HG03460 (cell line): ENCODE results near the gene CAT.

Source experiments
- ATAC-seq: cut with Tn5 transposase; IDR thresholded peaks from one replicate; pipeline ENCODE4 v1.9.1; 2021; ENCODE audit not compliant: unreplicated experiment

Gene CAT

DNA sequence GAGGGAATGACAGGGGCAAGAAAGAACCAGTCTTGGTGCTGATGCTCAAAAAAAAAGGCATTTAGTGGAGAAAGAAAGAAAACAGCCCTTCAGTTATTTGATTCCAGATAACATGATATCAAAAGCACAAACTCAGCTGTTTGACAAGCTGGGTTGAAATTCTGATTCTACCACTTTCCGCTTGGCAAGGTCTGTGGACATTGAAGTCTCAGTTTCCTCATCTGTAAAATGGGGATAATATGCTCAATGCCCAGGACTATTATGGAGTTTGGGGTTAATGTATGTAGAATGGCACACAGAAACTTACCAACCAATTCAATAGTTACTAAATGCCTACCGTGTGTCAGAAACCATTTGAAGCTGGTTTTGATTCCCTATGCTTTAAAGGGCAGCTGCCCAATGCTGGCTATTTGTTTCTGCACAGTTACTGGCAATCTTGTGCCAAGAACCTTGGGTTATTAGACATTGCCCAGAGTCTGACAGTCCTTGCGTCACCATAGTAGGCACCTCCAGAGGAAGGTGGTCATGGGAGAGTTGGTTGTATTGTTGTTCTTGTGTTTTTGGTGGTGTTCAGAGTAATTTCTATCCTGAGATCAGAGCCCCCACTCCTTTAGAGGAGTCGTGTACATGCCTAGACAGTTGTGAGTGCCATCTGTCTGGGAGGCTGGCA, 55.3 kb downstream of the CAT start:
- no peak for ATAC-seq

DNA sequence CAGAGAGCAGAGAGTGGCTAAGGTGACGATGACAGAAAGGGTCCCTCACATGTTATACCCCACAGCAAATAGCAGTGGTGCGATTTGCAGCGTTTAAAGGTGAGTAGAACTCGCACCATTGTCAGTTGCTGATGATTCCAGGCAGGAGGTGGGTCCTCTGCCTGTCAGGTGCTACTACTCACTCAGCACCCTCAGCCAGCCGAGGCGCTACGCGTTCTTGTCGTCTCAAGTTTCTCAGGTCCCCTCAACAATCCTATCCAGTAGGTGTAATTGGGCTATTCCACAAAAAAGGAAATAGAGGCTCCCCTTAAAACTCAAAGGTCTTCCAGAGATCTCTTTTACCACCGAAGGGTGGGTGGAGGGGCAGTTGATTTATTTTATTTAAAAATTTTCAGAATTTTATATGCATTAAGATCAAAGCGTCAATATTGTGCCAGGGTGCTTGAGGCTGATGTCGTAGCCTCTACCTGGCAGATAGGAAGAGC, 56.5 kb downstream of the CAT start:
- ATAC-seq = no peak

DNA sequence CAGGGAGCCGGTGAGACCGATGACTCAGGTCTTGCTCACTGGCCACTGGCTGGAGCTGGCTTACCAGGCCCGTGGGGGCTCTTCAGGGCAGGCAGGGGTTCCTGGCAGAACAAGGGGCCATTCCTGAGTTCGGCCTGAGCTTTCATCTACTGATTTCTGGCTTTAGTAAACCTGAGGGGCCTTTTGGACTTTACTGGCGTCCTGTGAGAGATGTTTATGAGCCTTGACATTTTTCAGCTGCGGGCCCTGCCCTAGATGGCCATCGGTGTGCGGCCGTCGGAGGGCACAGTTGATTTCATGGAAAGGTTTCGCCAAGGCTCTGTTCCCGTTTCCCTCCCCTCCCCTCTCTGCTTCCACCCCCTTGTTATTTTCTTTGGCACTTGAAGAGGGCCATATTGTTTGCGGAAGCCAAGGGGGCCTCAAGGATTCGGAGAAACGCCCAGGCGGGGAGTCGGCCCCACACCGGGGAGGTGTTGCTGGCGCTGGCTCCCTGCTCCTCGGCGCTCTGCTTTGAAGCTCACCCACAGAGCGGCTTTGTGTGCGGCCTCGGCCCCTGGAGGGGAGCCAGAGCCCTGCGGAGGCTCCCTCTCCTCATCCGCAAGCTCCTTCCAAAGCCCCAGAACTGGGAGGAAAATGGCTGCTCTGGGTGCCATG, 57.1 kb downstream of the CAT start:
- ATAC-seq = no peak

DNA sequence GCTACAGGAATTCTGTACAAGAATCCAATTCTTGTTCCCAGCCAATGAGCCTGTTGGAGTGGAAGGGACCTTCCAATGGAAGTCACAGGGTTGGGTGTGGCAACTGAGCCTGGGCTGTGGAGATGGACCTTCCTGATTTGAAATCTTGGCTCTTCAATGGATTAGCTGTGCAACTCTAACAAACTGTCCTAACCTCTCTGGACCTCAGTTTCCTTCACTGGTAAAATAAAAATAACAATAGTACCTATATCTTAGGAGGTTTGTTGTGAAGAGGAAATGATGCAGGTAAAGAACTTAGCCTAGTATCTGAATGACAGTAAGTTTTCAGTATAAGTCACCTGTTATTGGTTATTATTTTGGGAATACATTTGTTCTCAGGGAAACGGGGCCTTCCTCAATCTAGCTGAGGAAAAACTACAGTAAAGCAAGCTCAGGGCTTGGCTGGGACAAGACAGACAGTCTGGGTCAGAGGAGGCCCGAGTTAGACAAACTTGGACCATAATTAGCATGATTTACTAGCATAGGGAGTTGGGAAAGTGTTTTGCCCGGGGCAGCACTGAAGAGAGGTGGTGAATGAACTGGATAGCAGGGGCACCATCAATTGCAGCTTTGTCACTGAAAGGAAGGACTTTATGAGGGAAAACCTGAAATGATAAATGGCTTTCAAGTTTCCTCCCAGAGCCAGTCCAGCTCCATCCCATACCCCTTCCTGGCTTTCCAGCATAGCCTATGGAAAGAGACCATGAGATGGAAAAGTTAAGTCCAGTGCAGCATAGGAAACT, 61.2 kb downstream of the CAT start:
- ATAC-seq = no peak

DNA sequence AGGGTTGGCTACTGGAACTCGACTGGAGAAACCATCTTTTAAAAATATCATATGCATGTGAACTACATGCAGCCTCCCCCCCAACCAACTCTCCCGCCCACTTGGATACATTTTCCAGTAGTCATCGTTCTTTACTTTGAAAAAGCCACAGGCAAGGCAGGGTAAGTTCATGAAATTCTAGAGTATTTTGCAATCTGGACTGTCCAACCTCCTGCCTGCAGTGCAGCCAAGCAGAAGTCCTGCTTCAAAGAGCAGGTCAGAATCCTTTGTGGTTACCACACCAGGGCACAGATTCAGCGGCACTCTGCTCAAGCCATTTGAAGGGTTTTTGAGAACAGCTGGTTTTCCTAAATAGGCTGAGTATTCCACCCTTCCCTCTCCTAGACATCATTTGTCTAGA, 62.8 kb downstream of the CAT start:
- ATAC-seq = no peak

DNA sequence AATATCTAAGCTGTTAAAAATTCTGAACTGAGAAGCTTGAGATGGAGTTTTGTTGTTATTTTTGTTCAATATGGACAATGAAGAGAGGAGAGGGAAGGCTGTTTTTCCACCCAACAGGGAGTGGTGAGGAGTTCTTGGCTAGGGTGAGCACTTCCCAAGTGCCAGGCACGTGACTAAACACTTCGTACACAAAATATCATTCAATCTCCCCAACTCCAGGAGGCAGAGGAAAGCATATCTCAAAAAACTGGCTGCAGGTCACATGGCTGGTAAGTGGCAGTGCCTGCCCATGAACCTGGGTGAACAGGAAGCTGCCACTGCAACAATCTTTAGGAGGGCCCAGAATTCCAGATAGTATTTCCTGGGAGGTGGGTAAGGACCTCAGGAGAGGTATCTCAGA, 63.2 kb downstream of the CAT start:
- ATAC-seq = no peak

DNA sequence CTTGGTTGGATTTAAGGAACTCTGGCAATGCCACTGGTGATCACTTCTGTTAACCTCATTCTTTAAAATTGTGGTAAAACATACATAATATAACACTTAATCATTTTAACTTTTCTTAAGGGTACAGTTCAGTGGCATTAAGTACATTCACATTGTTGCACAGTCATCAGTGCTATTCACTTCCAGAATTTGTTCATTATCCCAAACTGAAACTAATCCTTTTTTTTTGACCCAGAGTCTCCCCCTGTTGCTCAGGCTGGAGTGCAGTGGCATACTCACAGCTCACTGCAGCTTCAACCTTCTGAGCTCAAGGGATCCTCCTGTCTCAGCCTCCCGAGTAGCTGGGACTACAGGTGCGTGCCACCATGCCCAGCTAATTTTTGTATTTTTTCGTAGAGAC, 64.2 kb downstream of the CAT start:
- no peak for ATAC-seq

DNA sequence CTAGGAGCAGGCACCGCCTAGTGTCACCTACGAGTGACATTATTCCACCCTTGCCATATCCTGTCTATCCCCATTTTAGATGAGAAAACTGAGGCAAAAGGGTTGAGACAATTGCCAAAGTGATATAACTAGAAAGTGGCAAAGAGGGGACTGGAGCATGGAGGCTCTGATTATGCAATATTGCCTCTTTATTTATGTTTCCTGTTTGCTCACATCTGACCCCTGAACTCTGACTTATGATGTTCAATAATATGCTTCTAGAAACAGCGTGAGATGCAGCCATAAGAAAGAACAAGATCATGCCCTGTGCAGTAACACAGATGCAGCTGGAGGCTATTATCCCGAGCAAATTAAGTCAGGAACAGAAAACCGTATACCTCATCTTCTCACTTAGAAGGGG, 67.1 kb downstream of the CAT start:
- ATAC-seq = no peak

DNA sequence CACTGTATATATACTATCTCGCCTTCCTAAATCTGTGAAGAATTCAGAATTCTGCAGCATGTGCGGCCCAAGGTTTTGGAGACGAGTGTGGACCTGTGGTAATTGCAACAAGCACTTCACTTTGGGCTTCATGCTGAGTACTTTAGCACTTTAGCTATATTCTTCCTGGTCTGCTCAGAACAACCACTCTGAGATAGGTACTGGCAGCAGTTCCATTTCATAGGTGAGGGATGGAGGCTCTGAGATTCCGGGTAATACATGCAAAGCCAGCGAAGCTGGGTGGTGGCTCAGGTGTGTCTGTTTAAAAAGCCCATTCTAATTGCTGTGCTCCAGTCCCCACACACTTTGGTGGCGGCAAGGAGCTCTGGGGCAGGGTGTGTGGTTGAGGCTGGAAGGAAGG, 68.4 kb downstream of the CAT start:
- ATAC-seq = no peak

DNA sequence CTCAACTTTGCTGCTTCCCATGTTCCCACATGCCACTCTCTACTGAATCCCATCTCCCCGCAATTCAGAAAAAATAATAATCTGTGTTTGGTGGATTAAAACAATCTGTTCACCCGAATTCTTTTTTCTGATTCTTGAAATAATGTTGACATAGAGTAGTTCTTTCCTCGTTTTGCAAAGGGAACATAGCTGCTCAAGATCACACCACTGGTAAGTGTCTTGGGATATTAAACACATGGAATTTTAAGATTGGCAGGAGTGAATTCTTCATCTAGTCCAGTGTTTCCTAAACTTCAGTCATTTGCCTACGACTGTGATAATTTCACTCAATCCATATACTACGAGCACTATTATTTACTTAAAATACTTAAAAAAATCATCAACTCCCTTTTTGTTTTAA, 68.9 kb downstream of the CAT start:
- no peak for ATAC-seq

DNA sequence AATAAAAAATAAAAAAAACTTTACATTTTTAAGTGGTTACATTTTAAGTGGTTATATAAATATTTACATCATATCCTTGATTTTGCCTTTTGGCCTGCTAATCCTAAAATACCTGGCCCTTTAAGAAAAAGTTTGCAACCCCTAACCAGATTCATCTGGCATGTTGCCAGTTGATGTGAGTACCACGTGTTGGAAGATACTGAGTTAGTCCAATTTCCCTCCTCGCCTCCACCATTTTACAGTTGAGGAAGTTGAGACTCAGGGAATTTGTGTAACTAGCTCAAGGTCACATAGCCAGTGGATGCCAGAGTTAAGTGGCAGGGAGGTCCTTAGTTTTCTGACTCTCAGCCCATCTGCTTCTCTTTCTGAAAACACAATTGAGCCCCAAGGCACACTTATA, 69.8 kb downstream of the CAT start:
- no peak for ATAC-seq

DNA sequence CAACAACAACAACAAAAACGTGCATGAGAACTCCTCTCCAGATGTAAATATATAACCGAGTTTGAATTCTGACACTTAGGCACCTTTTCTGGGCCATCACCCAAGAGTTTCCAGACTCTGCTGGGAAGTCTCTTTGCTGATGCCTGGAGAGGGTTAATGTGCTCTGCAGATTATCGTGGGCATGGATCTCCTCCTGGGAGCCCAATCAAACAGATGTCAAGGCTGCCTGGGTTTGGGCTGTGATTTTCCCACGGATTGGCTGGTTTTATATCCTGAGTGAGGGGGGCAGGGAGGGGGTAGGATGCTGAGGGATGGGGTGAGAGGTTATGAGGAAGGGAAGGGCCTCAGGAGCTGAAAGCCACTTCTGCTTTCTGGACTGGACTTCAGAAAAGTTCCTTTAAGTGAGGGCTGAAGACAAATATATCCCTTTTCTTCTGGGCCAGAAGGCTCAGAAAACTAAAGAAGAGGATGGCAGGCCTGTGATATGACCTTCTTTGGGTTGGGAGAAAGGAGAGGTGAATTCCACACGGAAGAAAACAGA, 70.7 kb downstream of the CAT start:
- ATAC-seq = no peak

DNA sequence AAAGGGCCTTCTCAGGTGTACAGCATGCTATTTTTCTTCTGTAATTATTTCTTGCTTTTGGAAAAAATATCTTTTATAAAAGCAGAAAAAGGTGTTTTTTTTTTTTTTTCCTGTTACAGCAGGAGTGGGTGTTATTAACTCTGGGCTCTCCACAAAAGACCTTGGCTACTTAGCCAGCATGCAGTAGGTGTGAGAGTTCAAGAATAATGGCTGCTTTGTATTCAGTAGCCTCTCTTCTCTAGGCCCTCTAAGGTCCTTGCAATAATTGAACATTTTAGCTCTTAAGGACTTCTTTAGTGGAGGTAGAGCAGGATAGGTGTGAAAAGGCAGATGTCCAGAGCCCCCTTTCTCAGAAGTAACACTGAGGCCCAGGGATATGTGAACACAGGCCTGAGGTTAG, 71.5 kb downstream of the CAT start:
- no peak for ATAC-seq

DNA sequence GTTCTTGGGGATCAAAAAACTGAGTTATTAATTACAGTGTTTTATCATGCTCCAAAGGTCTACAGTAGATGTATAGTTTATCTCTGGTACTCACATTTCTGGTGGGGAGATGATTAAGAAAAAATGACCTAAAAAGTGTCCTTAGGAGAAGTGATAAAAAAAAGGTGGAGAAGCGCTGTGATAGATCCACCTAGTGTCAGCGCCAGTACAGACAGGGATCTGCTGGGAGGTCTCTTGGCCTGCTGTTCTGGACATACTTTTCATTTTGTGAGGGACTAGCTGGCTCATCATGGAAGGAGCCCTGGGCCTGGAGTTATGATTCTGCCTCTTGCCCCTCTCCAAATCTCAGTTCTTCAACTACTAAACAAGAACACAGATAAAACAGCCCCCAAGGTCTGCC, 71.9 kb downstream of the CAT start:
- ATAC-seq = no peak

DNA sequence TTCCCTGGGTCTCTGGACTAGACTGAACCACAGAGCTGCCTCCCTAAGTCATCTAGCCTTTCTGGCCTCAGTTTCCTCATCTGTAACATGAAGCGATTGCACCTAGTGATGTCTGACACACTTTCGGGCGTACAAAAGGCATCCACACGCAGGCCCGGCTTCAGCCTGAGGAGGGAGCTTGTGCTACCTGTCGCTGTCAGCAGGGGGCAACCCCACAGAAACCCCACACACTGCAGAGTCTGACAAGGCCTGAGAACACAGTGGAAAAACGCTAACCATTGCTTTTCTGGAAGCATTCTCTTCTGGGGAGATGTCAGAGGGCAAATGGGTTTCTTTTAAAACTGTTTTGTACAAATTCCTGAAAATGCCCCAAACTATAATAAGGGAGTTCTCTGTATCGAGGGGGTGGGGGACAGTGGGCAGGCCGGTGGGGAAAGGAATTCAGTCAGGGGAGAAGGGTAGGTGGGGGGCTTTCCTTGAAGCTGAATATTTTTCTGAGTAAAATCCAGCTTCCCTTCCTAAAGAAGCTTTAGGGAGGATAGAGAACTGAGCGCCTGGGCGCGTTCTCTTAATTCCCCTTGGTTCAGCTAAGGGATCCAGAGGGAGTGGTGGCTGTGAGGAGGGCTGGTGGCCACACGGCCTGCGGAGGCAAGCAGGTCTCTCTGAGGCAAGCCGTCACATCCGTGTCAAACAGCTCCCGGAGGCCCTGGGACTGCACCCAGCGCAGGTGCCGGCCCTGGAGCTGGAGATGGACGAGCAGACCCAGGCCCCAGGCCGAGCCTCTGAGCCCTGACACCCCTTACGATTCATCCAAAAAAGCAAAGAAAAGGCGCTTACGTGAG, 74.3 kb downstream of the CAT start:
- peak; percentile 82 for ATAC-seq

DNA sequence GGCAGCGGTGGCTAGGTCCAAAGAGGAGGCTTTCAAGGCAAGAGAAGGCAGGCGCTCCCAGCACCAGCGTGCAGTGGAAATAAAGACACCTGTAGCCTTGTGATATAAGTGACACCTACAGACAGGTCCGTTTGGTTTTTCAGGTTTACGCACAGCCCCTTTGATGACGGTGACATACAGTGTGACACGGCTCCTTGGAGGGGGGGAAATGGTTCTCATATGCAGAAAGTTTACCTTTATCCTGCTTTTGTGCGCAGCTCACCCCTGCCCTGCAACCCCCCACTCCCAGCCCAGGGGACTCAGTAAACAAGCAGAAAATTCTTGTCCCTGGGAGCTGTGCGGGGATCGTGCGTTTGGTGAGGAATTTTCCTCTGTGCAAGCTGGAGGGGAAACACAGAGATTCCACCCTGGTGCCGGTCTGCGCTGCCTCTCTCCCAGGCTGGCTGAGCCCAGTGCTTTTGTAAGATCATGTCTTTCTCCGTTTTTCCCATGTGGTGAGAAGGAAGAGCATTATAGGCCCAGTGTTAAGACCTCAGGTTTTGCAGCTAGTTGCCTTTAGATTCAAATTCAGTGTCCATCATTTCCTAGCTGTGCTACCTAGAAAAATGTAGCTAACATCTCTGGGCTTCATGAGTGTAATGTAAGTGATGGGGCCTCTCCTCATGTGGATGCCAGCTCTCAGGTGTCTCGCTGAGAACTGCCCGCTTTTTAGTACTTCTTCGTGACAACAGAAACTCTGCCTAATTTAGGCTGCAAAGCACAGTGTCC, 75.1 kb downstream of the CAT start, which contains the start of gene ELF5:
Gene ELF5 (minus strand): TSS at position 113 of the 768 bp plus-strand sequence. CDS start 8,045 bp downstream, outside the sequence.
- no peak for ATAC-seq

DNA sequence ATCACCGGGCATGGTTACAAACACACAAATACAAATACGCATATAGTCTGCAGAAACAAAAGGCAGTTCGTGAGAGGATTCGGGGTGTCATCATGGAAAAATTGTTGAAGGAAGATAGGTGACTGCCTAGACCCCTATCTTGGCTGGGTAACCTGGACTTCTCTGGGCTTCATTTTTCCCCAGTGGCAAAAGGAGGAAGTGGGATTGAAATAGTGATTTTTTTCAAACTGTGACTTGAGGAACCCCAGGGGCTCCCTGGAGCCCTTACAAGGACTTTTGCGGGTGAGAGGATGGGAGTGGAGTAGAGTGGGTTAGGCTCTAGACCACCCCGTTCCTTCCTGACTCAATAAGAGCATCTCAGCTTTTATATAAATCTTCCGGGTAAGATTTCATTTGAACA, 75.9 kb downstream of the CAT start:
- ATAC-seq = no peak

DNA sequence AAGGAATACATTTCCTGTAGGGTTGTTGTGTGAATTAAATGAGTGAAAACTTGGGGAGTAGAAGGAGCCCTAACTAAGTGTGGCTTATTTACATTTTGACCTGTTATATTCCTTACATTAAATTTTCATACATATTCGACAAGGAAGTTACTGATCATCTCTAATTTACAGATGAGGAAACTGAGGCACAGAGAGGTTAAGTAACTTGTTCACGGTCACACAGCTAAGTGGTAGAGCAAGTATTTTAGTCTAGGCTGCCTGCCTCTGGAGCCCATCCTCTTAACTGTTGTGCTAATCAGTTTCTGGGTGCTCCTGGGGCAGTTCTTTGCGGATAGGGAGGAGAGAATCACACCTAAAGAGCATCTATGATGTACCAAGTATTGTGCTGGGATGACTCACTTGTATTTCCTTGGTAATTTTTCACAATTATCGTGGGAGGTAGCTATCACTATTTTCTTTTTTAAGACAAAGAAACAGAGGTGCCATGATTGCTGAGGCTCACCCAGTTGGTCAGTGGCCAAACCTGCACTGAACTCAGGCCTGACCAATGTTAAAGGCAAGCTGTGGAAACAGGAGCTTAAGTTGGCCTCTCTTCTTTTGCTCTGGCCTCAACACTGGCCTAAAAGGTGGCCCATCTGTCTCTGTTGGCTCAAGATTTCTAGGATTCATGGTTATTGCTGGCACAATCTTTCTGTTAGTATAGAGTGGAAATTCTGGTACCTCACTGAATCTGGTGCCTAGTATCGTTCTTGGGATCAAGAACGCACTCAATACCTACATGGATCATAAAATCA, 77.7 kb downstream of the CAT start:
- no peak for ATAC-seq

DNA sequence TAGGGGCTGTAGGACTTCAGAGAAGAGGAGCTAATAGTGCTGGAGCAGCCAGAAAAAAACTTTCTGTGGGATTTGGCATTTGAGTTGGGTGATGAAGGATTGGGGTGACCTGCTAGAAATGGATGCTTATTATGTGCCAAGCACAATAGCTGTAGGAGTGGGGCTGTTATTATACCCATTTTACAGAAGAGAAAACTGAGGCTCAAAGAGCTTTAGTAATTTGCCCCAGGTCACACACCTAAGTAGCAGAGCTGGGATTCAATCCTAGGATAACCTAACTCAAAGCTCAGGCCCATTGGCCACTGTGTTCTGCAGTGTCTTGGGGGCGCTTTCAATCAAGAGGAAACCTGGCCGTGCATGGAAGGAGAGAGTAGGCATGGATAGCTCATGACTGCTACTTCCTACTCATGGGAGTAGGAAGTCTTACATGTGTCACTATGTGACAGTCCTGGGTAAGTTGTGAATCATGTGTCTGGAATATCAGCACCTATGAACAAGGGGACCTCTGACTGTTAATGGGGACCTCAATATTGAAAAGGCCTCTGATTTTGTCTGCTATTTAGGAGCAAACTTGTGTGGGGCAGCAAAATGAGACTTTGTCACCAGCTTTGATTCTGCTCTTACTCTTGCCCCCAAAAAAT, 81.0 kb downstream of the CAT start:
- ATAC-seq = no peak
